Lung (tissue), 12 donors: ENCODE results near the gene NAALADL2. TPM values are rescaled to one million over a fixed set of nuclear protein-coding genes. Genes with fewer than 3 reads are reported as not detected.
"Not testable (repeated sequence)": the region's sequence is repeated elsewhere in the genome, so short reads cannot be mapped to it uniquely, and the experiment has no call there.

ENCODE experiments used
- ATAC-seq: fragments of 200-7000 bp; cut with Tn5 transposase; one replicate; pipeline ENCODE4 v1.9.1; 2020; ENCODE audit warnings: moderate number of reproducible peaks; ENCODE audit not compliant: insufficient read depth, low FRiP score
- DNase-seq, 3 donors: peaks; one replicate each; pipeline ENCODE4 v3.0.0-alpha.2; 2013 to 2017
- H3K27ac ChIP-seq, 2 donors: one replicate each; pipeline ENCODE4 v1.5.1; 2013; ENCODE audit warnings: mild to moderate bottlenecking in 2 of 2, moderate library complexity in 2 of 2, control low read depth in 1 of 2, inconsistent platforms in 1 of 2, low read depth in 1 of 2, low read length in 1 of 2
- H3K27me3 ChIP-seq, 3 donors: one replicate each; pipeline ENCODE4 v1.5.1; 2013; ENCODE audit warnings: low read length in 2 of 3; ENCODE audit not compliant: control insufficient read depth in 3 of 3, insufficient read depth in 3 of 3
- H3K36me3 ChIP-seq, 4 donors: one replicate each; pipeline ENCODE4 v1.5.1; 2013; ENCODE audit warnings: low read length in 4 of 4, mild to moderate bottlenecking in 1 of 4, moderate library complexity in 1 of 4; ENCODE audit not compliant: control insufficient read depth in 4 of 4, insufficient read depth in 4 of 4
- H3K4me1 ChIP-seq, 5 donors: one replicate each; pipeline ENCODE4 v1.5.1; 2013; ENCODE audit warnings: low read length in 5 of 5, mild to moderate bottlenecking in 2 of 5, moderate library complexity in 1 of 5; ENCODE audit not compliant: control insufficient read depth in 5 of 5, insufficient read depth in 5 of 5
- H3K4me3 ChIP-seq: one replicate; pipeline ENCODE4 v1.5.1; 2013; ENCODE audit warnings: mild to moderate bottlenecking, control low read depth, moderate library complexity
- H3K9ac ChIP-seq, 2 donors: one replicate each; pipeline ENCODE4 v1.5.1; 2013; ENCODE audit warnings: low read length in 2 of 2, control low read depth in 1 of 2; ENCODE audit not compliant: insufficient read depth in 1 of 2
- H3K9me3 ChIP-seq, 4 donors: one replicate each; pipeline ENCODE4 v1.5.1; 2013; ENCODE audit warnings: low read length in 3 of 4, mild to moderate bottlenecking in 1 of 4, moderate library complexity in 1 of 4; ENCODE audit not compliant: control insufficient read depth in 4 of 4, insufficient read depth in 3 of 4
- WGBS, 2 donors: extraction: QIAGEN DNeasy Blood & Tissue Kit; methylation state at CpG; one replicate each; pipeline ENCODE4 v1.1.7; 2013; 5-methylcytosine and 5-hydroxymethylcytosine counted together
- polyA plus RNA-seq, 2 donors: library from polyadenylated mRNA; stranded (reverse); fragments of 200-250 nt; gene quantifications; one replicate each; pipeline ENCODE4 v1.2.1, GENCODE V29; 2013
- total RNA-seq, 2 donors: library from RNA; depleted of rRNA in 1 of 2; stranded (reverse); fragments of >200 nt in 1 of 2; gene quantifications; one replicate each; pipeline ENCODE4 v1.2.1, GENCODE V29; 2014 to 2021
- TF ChIP-seq, protein P1 (sequence below): IDR thresholded peaks from 2 replicates; pipeline ENCODE4 v1.5.1; 2012; ENCODE audit warnings: mild to moderate bottlenecking; ENCODE audit errors: control extremely low read depth, extremely low read depth
- donor health status: control.
- donor health status: control.
- donor health status: Bipolar disorder and iron deficiency.
- donor health status: healthy.
- donor health status: DM: yes; HTN: yes; CAD: no.

The NAALADL2 gene
- total and polyA plus RNA-seq, 4 donors = 0.49 to 46.7 (median 4.7) TPM

DNA sequence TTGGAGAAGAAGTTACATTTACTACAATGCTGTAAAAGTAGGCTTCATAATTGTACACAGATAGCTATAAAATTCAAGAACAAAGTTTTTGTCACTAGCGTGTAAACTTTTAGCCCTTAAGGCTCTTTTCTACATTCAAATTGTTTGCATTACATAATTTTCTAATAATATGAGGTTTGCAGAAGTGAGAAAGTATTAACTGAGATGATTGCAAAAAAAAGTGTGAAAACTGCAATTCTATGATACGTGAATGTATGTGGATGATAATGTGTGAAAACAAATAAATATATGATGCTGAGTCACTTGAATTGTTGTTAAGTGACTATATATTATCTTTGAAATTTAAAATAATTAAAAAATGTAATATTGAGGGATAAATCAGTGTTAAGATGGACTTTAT lies 557.5 kb downstream of the NAALADL2 start:
- WGBS, 2 donors = 91 to 95% methylated on average over 2 of the region's 2 CpGs
- Histone ChIP-seq H3K36me3 (no peaks in the 10 kb centered on the region), H3K27ac (no peak overlapping the region), H3K27me3 (no peaks in the 10 kb centered on the region), H3K9ac (no peak overlapping the region), H3K9me3 (no peaks in the 10 kb centered on the region), H3K4me1 (peaks cover 0 to 3% (median 0%) of the 10 kb centered on the region in 5 donors), H3K4me3 (no peak overlapping the region)
- no peak for DNase-seq
- TF ChIP-seq, protein P1, sequence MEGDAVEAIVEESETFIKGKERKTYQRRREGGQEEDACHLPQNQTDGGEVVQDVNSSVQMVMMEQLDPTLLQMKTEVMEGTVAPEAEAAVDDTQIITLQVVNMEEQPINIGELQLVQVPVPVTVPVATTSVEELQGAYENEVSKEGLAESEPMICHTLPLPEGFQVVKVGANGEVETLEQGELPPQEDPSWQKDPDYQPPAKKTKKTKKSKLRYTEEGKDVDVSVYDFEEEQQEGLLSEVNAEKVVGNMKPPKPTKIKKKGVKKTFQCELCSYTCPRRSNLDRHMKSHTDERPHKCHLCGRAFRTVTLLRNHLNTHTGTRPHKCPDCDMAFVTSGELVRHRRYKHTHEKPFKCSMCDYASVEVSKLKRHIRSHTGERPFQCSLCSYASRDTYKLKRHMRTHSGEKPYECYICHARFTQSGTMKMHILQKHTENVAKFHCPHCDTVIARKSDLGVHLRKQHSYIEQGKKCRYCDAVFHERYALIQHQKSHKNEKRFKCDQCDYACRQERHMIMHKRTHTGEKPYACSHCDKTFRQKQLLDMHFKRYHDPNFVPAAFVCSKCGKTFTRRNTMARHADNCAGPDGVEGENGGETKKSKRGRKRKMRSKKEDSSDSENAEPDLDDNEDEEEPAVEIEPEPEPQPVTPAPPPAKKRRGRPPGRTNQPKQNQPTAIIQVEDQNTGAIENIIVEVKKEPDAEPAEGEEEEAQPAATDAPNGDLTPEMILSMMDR = no peak
- ATAC-seq = no peak

- Histone ChIP-seq H3K9ac (no peak overlapping the region), H3K4me1 (peaks cover 0 to 3% (median 0%) of the 10 kb centered on the region in 5 donors), H3K4me3 (no peak overlapping the region), H3K9me3 (no peaks in the 10 kb centered on the region), H3K36me3 (no peaks in the 10 kb centered on the region), H3K27ac (no peak overlapping the region), H3K27me3 (no peaks in the 10 kb centered on the region)
- TF ChIP-seq, protein P1 = no peak
- ATAC-seq = no peak
- WGBS, 2 donors = 84 to 89% methylated on average over 1 of the region's 1 CpG
- peak in 2 of 3 donors; percentile 66 to 71 for DNase-seq
These were observed 558.3 kb downstream of the NAALADL2 start for GRCh38 chr3:175417426-175417825.

- 59 to 69% methylated on average over 2 of the region's 2 CpGs for WGBS, 2 donors
- Histone ChIP-seq H3K27ac (no peak overlapping the region), H3K9me3 (no peaks in the 10 kb centered on the region), H3K36me3 (no peaks in the 10 kb centered on the region), H3K27me3 (no peaks in the 10 kb centered on the region), H3K4me1 (peaks cover 0 to 3% (median 0%) of the 10 kb centered on the region in 5 donors), H3K9ac (no peak overlapping the region), H3K4me3 (no peak overlapping the region)
- DNase-seq = no peak
- TF ChIP-seq, protein P1 = no peak
- no peak for ATAC-seq
These were observed 562.8 kb downstream of the NAALADL2 start for GRCh38 chr3:175421902-175422301.

DNA sequence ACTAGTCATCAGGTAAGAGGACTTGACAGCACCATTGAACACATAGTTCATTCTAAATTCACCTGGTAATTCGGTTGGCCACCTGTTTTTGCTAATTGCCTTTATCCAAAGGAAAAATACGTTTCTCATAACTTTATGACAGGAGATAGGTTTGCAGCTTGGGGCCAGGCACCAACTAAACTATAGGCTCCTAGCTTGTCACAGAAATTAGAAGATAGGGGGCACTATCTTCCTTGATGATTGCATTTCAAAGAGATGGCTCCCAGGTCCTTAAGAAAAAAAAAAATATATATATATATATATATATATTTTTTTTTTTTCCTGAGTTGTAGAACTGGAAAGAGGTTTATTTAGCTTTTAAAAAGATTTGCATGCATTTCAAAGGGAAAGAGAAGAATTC lies 563.6 kb downstream of the NAALADL2 start:
- H3K9me3 ChIP-seq = no peaks in the 10 kb centered on the region
- WGBS, 2 donors = 91 to 96% methylated on average over 2 of the region's 2 CpGs

GRCh38 chr3:175423848-175424247 lies 564.7 kb downstream of the NAALADL2 start:
- H3K4me3 ChIP-seq, H3K27me3 ChIP-seq, H3K9ac ChIP-seq, H3K9me3 ChIP-seq, H3K36me3 ChIP-seq, H3K4me1 ChIP-seq, H3K27ac ChIP-seq, DNase-seq, ATAC-seq: not testable (repeated sequence)
- WGBS, 2 donors = 76 to 77% methylated on average over 2 of the region's 2 CpGs

More for the DNA sequence above, 563.6 kb downstream of the NAALADL2 start:
- Histone ChIP-seq H3K36me3 (no peaks in the 10 kb centered on the region), H3K4me3 (no peak overlapping the region), H3K4me1 (peaks cover 0 to 2% (median 0%) of the 10 kb centered on the region in 5 donors), H3K9ac (no peak overlapping the region), H3K27me3 (no peaks in the 10 kb centered on the region), H3K27ac (no peak overlapping the region)
- TF ChIP-seq, protein P1 = no peak
- DNase-seq = no peak
- ATAC-seq = no peak
